VCaP (cell line): ENCODE data around the gene GPR137B.
A peak's percentile ranks its signal among the peaks of the same experiment; 100 is the strongest.

Experiments used
- H3K27ac ChIP-seq: fragments of 450-650 bp; 2 replicates; pipeline ENCODE4 v1.5.1; 2017
- CTCF ChIP-seq: fragments of 450-650 bp; conservative IDR thresholded peaks from 2 replicates; pipeline ENCODE4 v1.5.1; 2017; ENCODE audit warnings: mild to moderate bottlenecking, moderate library complexity

GPR137B gene

DNA sequence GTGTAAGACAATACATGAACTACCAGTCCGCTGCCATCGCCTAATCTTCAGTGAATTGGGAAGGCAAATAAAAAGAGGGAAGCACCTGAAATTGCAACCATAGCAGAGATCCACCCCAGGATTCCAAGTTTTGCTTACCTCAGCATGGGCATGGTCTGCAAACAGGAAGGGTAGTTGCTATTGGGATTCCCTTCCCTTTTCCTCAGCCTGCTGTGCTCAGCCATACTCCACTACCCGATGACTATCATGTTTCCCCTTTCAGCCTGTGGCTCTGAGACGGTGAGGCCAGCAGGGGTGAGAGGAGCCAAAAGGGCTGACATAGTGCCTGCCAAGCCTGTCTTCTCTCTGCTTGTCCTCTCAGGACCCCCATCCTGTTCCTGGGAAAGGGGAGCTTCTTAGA is 64.2 kb downstream of the GPR137B start:
- TF ChIP-seq CTCF = no peak

GRCh38 chr1:236207121-236207520 is 64.8 kb downstream of the GPR137B start:
- no peak overlapping the region for H3K27ac ChIP-seq
- no peak for TF ChIP-seq CTCF

More for the DNA sequence above, 64.2 kb downstream of the GPR137B start:
- no peak overlapping the region for H3K27ac ChIP-seq

DNA sequence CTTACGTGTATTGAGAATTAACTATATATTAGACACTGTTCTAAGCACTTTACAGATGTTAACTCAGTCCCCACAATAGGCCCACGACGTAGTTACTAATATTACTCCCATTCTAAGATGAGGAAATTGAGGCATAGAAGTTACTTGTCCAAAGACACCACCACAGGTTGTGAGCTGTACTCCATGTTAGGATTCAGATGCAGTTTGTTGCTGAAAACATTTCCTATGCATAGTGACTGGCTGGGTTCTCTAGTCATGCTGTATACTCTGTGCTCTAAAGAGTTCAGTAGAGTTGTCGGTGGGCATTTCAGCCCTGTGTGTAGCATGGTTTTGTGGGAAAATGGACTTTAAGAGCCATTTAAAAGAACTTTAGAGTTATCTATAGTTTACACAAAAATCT is 65.2 kb downstream of the GPR137B start:
- H3K27ac ChIP-seq = no peak overlapping the region
- TF ChIP-seq CTCF = no peak

GRCh38 chr1:236209185-236209584 is 66.8 kb downstream of the GPR137B start:
- TF ChIP-seq CTCF = no peak
- no peak overlapping the region for H3K27ac ChIP-seq

DNA sequence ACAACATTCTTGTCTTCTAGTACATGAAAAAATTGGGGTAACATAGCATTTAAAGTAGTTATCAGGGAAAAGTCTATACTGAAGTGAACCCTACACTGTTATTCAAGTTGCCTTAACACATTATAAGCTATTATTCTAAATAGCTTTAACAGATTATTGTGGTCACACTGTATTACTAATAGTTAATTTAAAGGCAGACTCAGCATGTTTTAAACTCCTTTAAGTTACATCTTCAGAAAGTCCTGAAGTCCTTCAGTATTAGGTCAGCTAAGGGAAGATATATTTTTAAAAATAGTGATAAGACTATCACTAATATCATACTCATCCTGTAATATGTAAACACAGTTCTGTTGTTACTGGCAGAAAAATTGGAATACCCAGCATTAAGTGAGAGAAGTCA is 67.4 kb downstream of the GPR137B start:
- no peak overlapping the region for H3K27ac ChIP-seq
- no peak for TF ChIP-seq CTCF

DNA sequence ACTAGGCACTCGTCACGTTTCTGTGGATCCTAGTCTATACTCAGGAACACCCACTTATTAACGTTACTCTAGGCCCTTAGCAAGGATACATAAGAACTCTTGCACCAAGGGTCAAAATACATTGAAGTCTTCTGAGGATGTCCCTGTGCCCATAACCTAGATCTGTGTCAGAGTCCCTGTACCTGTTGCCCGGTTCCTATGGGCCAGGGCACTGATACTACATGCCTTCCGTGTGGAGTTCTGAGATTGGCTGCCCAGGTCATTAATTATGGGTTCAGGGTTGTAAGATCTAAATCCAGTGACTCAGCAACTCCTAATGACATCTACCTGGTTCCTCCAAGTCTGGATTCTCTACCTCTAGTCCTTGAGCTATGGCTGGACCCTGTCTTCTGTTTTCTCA is 69.5 kb downstream of the GPR137B start:
- H3K27ac ChIP-seq = no peak overlapping the region
- no peak for TF ChIP-seq CTCF

GRCh38 chr1:236213534-236213933 is 71.2 kb downstream of the GPR137B start:
- no peak for TF ChIP-seq CTCF
- H3K27ac ChIP-seq = no peak overlapping the region

DNA sequence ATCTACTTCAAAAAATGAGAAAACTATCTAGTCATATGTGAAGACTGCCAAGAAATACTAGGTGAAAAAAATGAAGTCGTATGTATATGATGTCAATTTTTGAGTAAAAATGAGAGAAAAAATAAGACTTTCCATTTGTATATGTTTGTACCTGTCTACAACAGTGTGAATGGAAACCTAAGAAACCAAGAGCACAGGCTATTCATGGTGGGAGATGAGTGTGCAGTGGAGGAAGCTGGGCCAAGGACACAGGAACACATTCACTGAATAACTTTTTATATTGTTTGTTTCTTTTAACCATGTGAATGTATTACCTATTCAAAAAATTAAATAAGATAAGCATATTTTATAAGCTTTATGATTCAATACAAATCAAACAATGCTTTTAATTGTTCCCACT is 72.4 kb downstream of the GPR137B start:
- TF ChIP-seq CTCF = no peak
- peak overlapping the region; percentile 12; the same call in 1 of the 2 replicates for H3K27ac ChIP-seq
